Measurements from ENCODE around the gene FEN1. TPM values are rescaled to one million over a fixed set of nuclear protein-coding genes. Genes with fewer than 3 reads are reported as not detected.

The FEN1 gene
- total RNA-seq, 1 experiment from 2014 or later, result 89.5 TPM

DNA sequence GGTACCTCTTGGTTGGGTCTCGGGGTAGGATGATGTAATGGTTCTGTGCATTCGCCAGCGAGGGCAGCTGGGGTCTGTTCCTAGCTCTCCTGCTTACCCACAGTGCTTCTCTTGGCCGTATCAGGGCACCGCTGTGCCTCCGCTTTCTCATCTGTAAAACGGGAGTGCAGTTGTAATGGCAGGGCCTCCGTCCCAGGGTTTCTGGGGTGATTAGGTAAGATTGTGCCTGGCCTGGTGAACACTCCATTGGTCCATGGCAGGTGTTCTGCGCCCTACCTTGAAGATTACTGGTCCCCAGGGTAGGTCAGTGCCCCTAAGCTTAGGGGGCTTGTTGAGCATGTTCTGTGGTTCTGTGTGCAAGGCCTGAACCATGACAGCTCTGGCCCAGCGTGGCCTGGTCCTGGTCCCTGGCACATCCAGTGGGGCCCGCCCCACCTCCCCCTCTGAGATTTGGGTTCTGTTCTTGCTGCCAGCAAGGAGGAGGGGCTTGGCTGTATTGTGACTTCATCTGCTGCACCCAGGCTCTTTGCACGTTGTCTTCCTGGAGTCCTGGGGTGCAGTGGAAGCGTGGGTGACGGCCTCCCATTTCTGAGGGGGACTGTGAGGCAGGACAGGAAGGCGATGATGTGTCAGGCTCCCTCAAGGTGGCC is 35.4 kb upstream of the FEN1 start:
- TF ChIP-seq SRF (IDR thresholded peaks at IDR 0.05; ENCODE audit: low read depth) (no peak), ZNF274 (IDR thresholded peaks at IDR 0.05; ENCODE audit: low read depth, low read length) (no peak), TCF7L2 (IDR thresholded peaks at IDR 0.05; ENCODE audit: borderline replicate concordance, extremely low read depth, insufficient read depth, insufficient read length) (no peak), EZH2 (IDR thresholded peaks at IDR 0.05) (no peak)
- POLR2A ChIA-PET, result interaction anchor here (1.0 kb wide), 1 partner anchor 35 kb away, joined by 3 read pairs; no protein-coding TSS in a partner anchor
- H3K9me2 ChIP-seq (ENCODE audit: insufficient read depth), result no peaks in the 10 kb centered on the region
- intact Hi-C loops (cut with micrococcal nuclease), result no loop called here
- peaks cover 40 to 85% of the 10 kb centered on the region in 2 experiments for H3K4me1 ChIP-seq (ENCODE audit: control insufficient read depth in 1 of 2, insufficient read depth in 2 of 2, low read length in 2 of 2)
- peak overlapping the region; percentile 84 for H3K27ac ChIP-seq (ENCODE audit: low read depth, low read length)
- no peak overlapping the region for H2AFZ ChIP-seq (ENCODE audit: low read depth, low read length, poor library complexity, severe bottlenecking)
- H3K79me2 ChIP-seq (ENCODE audit: insufficient read depth, low read length), result peaks cover 71% of the 10 kb centered on the region; the same call in 1 of the 2 replicates
- H3K4me3 ChIP-seq (replicated peaks in 1 of 2; ENCODE audit: low read depth in 1 of 2, low read length in 2 of 2), result peak overlapping the region; percentile 44 to 54
- no peaks in the 10 kb centered on the region for H4K20me1 ChIP-seq (ENCODE audit: insufficient read depth)
- BruUV-seq (replicated peaks), result TSS peak; percentile 51
- CTCF ChIA-PET, result interaction anchor here (0.9 to 2.8 kb wide), 4 partner anchors 10 to 351 kb away, joined by 3 to 15 read pairs (median 3); no protein-coding TSS in a partner anchor
- no peaks in the 10 kb centered on the region for H3K9me3 ChIP-seq (ENCODE audit: control insufficient read depth in 1 of 2, insufficient read depth in 1 of 2, low read depth in 1 of 2, low read length in 2 of 2)
- peak overlapping the region; percentile 99 for H3K4me2 ChIP-seq (ENCODE audit: low read length)
- RAD21 ChIA-PET (ENCODE audit: low non-redundant PET in 1 of 2, low total read pairs in 2 of 2, uncharacterized antibody in 2 of 2, unreplicated experiment in 2 of 2), result no interaction called here
- H3K9ac ChIP-seq (ENCODE audit: low read length), result peak overlapping the region; percentile 60
- DNase-seq (ENCODE audit: low read depth, low spot score) (no peak), ATAC-seq (no peak)
- H3K27me3 ChIP-seq (ENCODE audit: insufficient read depth, low read length), result no peaks in the 10 kb centered on the region
- no peaks in the 10 kb centered on the region for H3K36me3 ChIP-seq (ENCODE audit: control insufficient read depth in 1 of 2, insufficient read depth in 2 of 2, low read length in 2 of 2)

DNA sequence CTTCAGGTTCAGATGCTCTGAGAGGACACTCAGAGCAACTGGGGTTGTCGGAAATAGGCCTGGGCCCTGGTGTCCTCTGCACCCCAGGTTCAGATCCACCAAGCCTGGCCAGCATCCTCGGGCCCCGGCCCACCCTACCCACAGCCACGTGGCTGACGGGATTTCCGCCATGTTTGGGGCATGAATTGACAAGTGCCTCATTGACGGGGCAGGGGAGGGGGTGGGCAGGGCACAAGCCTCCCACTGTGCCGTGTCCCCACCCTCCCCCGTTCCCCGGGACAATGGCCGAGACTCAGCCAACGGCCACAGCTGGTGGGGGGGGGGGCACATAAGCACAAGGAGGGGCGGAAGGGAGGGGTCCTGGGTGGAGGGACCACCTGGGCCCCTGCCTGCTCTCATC is 31.8 kb upstream of the FEN1 start:
- ChIA-PET CTCF (interaction anchor here (1.4 to 1.6 kb wide), 3 partner anchors 10 to 13 kb away, joined by 3 to 6 read pairs (median 4); no protein-coding TSS in a partner anchor), RAD21 (ENCODE audit: low non-redundant PET in 1 of 2, low total read pairs in 2 of 2, uncharacterized antibody in 2 of 2, unreplicated experiment in 2 of 2) (no interaction called here), POLR2A (no interaction called here)
- no TSS peak for BruUV-seq (replicated peaks)
- Histone ChIP-seq H3K4me2 (ENCODE audit: low read length) (peak overlapping the region; percentile 54), H3K79me2 (ENCODE audit: insufficient read depth, low read length) (peaks cover 42% of the 10 kb centered on the region; the same call in 1 of the 2 replicates), H2AFZ (ENCODE audit: low read depth, low read length, poor library complexity, severe bottlenecking) (no peak overlapping the region), H3K4me3 (replicated peaks in 1 of 2; ENCODE audit: low read depth in 1 of 2, low read length in 2 of 2) (no peak overlapping the region), H3K4me1 (ENCODE audit: control insufficient read depth in 1 of 2, insufficient read depth in 2 of 2, low read length in 2 of 2) (peaks cover 29 to 64% of the 10 kb centered on the region in 2 experiments), H3K9ac (ENCODE audit: low read length) (no peak overlapping the region), H3K9me2 (ENCODE audit: insufficient read depth) (no peaks in the 10 kb centered on the region), H4K20me1 (ENCODE audit: insufficient read depth) (no peaks in the 10 kb centered on the region), H3K36me3 (ENCODE audit: control insufficient read depth in 1 of 2, insufficient read depth in 2 of 2, low read length in 2 of 2) (no peaks in the 10 kb centered on the region), H3K27me3 (ENCODE audit: insufficient read depth, low read length) (no peaks in the 10 kb centered on the region), H3K9me3 (ENCODE audit: control insufficient read depth in 1 of 2, insufficient read depth in 1 of 2, low read depth in 1 of 2, low read length in 2 of 2) (no peaks in the 10 kb centered on the region), H3K27ac (ENCODE audit: low read depth, low read length) (no peak overlapping the region)
- DNase-seq (ENCODE audit: low read depth, low spot score), result no peak
- ATAC-seq, result no peak
- intact Hi-C loops (cut with micrococcal nuclease), result no loop called here
- TF ChIP-seq SP1 (IDR thresholded peaks at IDR 0.05; ENCODE audit: low read depth) (no peak), YY1 (IDR thresholded peaks at IDR 0.05; ENCODE audit: extremely low read depth, insufficient replicate concordance, low read depth, low read length) (no peak), CTCF (IDR thresholded peaks at IDR 0.05 in 2 of 3, conservative IDR thresholded peaks at IDR 0.05 in 1 of 3; ENCODE audit: borderline replicate concordance in 1 of 3, insufficient read depth in 1 of 3, low read depth in 2 of 3, low read length in 2 of 3) (no peak), CEBPB (IDR thresholded peaks at IDR 0.05; ENCODE audit: low read depth) (no peak), EGR1 (IDR thresholded peaks at IDR 0.05; ENCODE audit: low read depth) (no peak), RAD21 (IDR thresholded peaks at IDR 0.05; ENCODE audit: low read depth) (no peak), SIN3A (IDR thresholded peaks at IDR 0.05; ENCODE audit: low read depth) (no peak), CBX3 (IDR thresholded peaks at IDR 0.05; ENCODE audit: low read depth) (no peak), EZH2 (IDR thresholded peaks at IDR 0.05) (no peak), ELF1 (IDR thresholded peaks at IDR 0.05; ENCODE audit: borderline replicate concordance, low read depth) (no peak), REST (IDR thresholded peaks at IDR 0.05; ENCODE audit: low read depth) (no peak), EZH2phosphoT487 (IDR thresholded peaks at IDR 0.05; ENCODE audit: borderline replicate concordance) (no peak)

All from HCT116 (cell line).